HG03135 (cell line): Measurements from ENCODE around the gene PLEKHA4.
"Not testable (repeated sequence)": the region's sequence is repeated elsewhere in the genome, so short reads cannot be mapped to it uniquely, and the experiment has no call there.

Source experiments
- ATAC-seq: cut with Tn5 transposase; IDR thresholded peaks from one replicate; pipeline ENCODE4 v1.9.1; 2021; ENCODE audit warnings: mild to moderate bottlenecking, moderate library complexity; ENCODE audit not compliant: unreplicated experiment

Gene PLEKHA4

DNA sequence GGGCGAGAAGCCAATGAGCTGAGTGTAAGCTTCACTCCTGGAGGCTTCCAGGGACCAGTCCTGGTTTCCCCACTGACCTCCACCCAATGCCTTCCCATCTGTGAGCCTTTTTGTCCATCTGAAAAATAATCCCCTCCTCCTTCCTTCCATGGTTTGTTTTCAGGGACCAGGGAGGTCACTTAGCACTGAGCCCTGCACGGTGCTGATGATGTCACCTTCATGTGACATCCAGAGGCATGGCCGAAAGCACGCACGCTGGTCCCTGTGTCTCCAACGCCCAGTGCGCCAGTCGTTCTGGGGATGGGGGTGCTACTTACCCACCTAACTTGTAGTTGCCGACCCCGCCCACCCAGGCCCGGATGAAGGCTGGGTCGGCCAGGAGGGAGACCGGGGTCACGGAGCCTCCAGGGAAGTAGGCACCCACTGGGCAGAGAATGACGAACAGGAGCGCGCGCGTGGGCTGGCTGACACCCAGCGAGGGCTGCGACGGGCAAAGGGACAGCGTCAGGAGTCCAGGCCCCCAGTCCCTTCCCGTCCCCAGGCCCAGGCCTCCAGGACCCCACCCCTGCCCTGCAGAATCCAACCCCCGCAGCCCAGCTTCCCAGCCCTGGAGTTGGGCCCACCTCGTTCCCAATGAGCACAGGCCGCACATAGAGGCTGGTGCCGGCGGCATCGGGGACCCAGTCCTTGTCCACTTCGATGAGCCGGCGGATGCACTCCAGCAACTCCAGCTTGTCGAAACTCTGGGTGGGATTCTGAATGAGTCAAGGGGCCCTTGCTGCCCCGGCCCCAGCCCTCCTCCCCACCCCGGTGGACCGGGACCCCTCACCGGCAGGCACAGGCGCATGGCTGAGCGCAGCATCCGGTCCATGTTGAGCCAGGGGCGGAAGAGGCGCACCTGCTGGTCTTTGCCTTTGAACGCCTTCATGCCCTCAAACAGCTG is 68.8 kb downstream of the PLEKHA4 start:
- ATAC-seq: no peak

- ATAC-seq: no peak
Observed at GRCh38 chr19:48798937-48799336, 69.5 kb downstream of the PLEKHA4 start.

DNA sequence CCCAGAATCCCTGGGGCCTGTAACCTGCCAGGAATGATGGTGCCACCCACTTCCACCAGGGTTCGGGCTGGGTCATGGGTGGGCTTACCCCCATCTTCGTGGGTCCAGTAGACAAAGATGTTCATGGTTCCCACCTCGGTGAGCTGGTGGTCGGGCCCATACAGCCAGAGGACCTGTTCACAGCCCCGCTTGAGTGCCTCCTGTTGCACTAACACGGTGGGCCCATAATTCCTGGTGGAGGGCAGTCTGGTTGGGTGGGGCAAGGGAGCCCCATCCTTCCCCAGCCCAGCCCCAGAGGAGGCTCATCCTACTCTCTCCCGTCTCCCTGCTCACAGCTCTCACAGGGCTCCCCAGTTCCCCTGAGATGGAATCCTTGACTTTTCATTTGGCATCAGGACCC is 71.3 kb downstream of the PLEKHA4 start:
- ATAC-seq: no peak

DNA sequence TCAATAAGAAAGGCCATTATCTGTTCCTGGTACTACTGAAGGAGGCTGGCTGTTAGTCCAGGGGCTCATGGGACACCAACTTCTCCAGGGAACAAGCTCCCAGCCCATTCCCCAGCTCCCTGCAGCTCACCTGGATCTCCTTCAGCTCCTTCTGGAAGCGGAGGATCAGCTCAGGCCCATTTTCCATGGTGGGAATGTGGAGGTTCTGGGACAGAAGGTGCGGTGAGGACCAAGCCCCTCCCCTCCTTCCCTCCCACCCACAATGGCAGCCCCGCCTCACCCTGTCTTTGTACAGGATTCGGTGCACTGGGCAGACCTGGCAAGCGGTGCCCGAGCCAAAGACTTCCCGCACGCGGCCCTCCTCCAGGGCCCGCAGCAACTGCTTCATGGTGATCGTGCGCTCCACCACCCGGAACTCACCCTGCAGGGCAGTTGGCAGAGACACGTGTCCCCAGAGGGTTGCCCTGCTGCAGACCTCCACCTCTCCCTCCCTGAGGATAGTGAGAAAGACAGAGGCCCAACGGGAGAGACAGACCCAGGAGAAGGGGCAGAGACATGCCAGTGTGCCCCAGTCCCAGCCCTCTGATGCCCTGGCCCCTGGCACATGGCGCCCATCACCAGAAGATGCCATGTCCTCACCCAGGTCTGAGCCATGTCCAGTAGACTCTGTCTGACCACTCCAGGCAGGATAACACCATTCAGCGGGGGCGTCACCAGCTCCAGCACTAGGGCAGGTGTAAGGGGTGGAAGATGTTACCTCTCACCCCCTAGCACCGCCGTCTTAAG is 71.9 kb downstream of the PLEKHA4 start:
- no peak for ATAC-seq

DNA sequence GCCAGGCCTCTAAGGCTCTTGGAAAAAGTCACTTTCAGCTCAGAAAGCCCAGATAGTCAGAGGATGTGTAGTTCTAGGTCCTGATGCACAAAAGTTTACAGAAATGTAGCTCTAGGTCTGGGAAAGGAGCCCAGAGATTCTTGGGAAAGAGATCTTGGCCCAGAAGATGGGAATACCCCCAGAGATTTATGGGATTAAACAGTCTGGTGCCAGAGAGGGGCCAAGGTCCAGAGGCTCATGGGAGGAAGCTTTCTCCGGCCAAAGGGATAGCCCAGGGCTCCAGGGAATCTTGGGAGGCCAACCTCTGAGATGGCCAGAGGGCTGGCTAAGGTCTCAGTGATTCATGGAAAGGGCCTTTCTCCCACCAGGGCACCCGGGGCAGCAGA is 72.7 kb downstream of the PLEKHA4 start:
- ATAC-seq: no peak

- ATAC-seq: peak; percentile 59
Observed at GRCh38 chr19:48795055-48795684, 73.2 kb downstream of the PLEKHA4 start.

GRCh38 chr19:48794291-48794690 is 74.1 kb downstream of the PLEKHA4 start:
- no peak for ATAC-seq

DNA sequence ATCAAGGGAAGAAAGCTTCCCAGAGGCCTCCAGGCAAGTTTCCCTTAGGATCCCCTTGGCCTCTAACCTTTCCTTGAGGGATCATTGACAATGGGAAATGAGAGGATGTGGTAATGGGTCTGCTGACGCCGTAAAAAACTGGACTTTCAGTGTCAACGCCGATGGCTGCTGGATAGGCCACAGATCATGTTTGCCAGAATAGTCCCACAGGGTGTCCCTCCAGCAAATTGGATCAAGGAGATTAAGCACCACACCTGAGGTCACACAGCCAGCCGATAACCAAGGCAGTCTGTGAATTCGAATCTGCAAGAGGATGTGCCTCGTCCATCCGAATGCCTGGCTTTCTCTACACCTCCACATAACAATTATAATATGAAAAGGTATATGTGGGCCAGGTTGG is 75.1 kb downstream of the PLEKHA4 start:
- ATAC-seq: no peak

- ATAC-seq: not testable (repeated sequence)
Observed at GRCh38 chr19:48787331-48787730, 81.1 kb downstream of the PLEKHA4 start.
